ENCODE measurements around the gene BATF2.

DNA sequence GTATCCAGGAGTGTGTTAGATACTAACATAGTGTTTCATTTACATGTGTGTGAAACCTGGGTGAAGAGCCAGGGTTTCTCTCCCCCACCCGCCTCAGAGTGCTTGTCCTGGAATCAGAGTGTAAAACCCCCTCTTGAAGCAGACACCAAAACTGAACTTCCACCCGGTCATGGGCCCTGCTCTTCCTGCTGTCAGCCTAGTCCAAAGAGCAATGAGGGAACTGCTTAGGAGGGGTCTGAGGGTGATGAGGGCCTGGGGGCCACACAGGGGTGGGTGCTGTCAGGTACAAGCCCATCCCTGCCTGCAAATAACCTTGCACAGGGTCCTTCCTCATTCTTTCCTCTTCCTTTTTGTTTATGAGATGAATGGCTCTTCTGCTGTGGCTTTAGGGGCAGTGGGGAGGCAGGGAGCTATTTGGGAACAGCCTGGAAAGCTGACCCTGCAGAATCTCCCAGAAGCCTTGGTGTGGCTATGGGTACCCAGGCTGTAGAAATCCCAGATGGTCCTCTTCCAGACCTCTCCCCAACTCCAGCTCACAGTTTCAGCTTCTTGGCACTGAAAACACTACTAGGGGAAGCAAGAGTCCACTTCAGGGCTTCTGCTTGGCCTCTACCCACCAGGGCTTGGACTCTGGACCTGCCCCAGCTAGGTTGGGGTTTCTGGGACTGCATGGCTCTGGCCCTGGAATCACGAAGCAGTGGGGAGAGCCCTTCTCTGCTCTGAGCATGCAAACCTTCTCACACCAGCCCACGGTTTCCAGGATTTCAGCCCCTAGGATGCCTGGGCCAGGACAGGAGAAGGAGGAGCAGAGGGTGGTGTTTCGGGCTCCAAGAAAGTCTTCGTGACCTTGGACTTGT, 8.5 kb downstream of the BATF2 start:
- TF ChIP-seq, protein P1, sequence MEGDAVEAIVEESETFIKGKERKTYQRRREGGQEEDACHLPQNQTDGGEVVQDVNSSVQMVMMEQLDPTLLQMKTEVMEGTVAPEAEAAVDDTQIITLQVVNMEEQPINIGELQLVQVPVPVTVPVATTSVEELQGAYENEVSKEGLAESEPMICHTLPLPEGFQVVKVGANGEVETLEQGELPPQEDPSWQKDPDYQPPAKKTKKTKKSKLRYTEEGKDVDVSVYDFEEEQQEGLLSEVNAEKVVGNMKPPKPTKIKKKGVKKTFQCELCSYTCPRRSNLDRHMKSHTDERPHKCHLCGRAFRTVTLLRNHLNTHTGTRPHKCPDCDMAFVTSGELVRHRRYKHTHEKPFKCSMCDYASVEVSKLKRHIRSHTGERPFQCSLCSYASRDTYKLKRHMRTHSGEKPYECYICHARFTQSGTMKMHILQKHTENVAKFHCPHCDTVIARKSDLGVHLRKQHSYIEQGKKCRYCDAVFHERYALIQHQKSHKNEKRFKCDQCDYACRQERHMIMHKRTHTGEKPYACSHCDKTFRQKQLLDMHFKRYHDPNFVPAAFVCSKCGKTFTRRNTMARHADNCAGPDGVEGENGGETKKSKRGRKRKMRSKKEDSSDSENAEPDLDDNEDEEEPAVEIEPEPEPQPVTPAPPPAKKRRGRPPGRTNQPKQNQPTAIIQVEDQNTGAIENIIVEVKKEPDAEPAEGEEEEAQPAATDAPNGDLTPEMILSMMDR (IDR thresholded peaks at IDR 0.05; ENCODE audit: insufficient read depth, low read length) = no peak
- no peak for TF ChIP-seq POLR2AphosphoS5 (IDR thresholded peaks at IDR 0.05; ENCODE audit: low read depth)
- no peak for TF ChIP-seq REST (IDR thresholded peaks at IDR 0.05; ENCODE audit: insufficient replicate concordance, low read depth)
- TF ChIP-seq SPI1 (IDR thresholded peaks at IDR 0.05; ENCODE audit: borderline replicate concordance, low read depth) = no peak
